ENCODE measurements around the gene CATSPERE.

The CATSPERE gene

GRCh38 chr1:244461245-244462071 lies at the start of gene CATSPERE:
Gene CATSPERE, plus strand, starts transcription at chr1:244461273. Its CDS starts 157 bp downstream, at chr1:244461430.
- DNase-seq = peak; percentile 82

DNA sequence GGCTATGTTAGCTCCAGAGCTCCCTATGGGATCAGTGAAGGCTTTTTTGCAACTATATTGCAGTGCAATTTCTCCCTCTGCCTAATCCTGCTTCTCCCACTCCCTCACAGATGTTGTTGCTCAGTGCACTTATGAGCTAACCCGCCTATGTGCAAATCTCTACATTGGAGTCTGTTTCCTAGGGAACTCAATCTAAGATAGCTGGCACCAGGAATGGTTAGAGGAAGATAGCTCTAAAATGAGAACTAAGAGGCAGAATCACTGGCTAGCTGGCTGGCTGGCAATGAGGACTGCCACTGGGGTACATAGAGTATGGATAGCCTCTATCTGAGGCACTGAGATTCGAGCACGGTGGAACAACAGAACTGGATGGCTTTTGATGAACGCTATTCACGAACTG lies 48.9 kb upstream of the CATSPERE start:
- DNase-seq = no peak

GRCh38 chr1:244413736-244414135 lies 47.3 kb upstream of the CATSPERE start:
- no peak for DNase-seq

DNA sequence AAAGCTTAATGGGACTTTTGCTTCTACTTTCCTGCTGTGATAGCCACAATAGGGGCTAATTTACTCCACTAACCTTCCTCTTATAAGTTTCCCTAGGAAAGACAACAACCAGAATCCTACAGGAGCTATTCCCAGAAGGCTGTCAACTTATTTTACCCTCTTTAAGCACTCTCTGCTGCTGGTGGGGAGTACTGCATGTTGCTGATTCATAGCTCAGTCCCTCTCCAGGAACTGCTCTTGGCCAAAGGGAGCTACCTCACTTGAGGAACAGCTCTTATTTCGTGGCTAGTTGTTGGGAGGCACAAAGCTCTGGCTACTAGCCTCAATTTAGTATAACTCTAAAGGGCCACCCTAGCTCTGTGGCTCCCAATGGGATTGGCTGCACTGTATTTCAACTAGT lies 46.5 kb upstream of the CATSPERE start:
- no peak for DNase-seq

GRCh38 chr1:244419024-244419423 lies 42.0 kb upstream of the CATSPERE start:
- DNase-seq = no peak

GRCh38 chr1:244422174-244422573 lies 38.9 kb upstream of the CATSPERE start:
- no peak for DNase-seq

DNA sequence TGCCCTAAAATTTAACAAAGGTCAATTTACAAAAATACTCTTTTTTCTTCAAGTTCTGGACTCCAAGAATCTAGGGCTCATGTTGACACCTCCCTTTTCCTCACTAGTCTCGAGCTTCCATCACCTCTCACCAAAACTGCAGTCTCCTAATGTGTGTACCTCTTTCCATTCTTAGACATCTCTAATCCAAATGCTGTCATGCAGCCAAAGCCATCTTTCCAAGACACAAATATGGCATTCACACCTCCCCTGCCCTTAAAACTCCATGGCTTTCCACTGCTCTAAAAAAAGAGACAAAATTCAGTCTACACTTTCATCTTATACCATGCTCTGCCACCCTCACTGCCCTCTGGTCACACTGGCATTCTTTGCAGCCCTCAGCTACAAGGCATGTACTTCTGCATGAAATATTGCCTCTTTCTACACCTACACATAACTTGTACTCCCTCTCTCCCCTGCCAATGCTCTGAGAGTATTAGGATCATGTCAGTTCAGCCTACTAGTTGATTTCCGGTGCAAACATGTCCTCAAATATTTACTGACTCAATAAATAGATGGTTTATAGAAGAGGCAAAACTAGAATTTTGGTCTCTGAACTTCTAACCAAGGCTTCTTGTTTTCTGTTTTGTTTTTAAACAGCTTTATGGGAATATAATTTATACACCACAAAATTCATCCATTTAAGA lies 36.3 kb upstream of the CATSPERE start:
- no peak for DNase-seq

DNA sequence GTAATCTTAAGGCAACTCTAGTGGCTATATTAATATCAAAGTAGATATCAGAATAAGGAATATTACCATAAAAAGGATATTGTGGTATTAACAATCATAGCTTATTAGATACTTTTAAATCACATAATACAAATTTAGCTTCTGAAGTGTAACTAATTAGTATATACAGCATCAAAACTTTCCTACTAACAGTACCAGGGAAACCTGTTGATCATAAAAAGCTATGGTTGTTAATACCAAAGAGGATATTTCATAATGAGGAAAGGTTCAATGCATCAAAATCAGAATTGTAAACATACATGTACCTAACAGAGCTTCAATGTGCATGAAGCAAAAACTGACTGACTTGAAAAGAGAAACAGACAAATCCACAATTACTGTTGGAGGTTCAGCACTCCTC lies 33.4 kb upstream of the CATSPERE start:
- no peak for DNase-seq

DNA sequence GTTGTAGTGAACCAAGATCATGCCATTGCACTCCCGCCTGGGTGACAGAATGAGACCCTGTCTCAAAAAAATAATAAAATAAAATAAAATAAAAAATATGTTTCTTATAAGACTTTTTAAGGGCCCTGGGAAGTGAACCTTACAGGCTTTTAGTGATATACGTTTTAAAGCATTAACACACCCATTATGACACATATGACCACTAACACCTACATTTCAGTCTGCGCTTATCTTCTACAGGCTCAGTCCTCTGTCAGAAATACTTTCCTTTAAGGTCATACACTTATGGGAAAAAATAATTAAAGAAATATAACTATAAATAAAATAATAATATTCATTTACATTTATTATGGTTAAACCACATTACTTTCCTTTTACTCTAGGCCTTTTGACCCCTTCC lies 31.3 kb upstream of the CATSPERE start:
- DNase-seq = no peak

GRCh38 chr1:244431166-244431565 lies 29.9 kb upstream of the CATSPERE start:
- no peak for DNase-seq

GRCh38 chr1:244435562-244436205 lies 25.4 kb upstream of the CATSPERE start:
- no peak for DNase-seq

GRCh38 chr1:244436336-244437085 lies 24.6 kb upstream of the CATSPERE start:
- DNase-seq = no peak

GRCh38 chr1:244437086-244437468 lies 24.0 kb upstream of the CATSPERE start:
- no peak for DNase-seq

DNA sequence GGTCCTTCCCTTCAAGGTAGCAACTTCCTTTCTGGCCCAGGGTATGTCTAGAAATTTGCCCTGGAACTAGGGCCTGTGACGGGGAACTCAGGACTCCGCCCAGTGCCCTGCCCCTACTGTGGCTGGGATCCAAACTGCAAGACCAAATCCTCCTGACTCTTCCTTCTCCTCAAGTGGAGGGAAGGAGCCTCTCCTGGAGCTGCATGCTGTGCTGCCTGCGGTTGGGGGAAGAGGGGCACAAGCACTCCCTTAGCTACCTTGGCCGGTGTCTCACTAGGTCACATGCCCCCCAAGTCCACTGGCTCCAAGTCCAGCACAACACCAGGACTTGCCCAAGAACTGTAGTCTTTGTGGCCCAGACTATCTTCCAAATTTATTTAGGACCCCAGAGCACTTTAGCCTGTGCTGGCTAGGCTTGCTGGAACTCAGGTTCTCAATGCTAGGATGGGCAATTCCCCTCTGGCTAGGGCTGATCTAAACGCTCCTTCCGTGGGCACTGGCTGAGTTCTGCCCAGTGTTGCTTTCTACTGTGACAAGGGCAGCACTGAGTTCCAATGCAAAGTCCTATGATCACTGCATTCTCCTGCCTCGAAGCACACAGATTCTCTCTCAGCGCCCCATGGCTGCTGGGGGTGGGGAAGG lies 21.6 kb upstream of the CATSPERE start:
- no peak for DNase-seq

- DNase-seq = no peak
These were observed 18.2 kb upstream of the CATSPERE start for GRCh38 chr1:244442850-244443249.

DNA sequence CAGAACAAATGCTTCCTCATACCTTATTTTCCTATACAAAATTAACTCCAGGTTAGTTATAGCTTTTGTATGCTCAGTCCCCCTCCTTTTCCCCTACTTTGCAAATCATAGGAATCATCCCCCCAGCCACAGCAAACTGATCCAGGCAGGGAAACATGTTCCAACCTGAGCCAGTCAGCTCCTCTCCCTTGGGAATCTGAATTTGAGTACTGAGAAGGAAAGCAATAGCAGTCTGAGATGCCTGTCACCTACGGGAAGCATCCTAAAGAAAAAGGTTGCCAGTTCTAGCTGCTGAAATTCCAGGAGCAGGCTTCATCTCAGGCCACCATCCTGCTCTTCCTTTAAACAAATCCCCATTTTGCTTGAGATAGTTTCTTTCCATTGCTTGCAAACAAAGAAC lies 16.2 kb upstream of the CATSPERE start:
- no peak for DNase-seq

DNA sequence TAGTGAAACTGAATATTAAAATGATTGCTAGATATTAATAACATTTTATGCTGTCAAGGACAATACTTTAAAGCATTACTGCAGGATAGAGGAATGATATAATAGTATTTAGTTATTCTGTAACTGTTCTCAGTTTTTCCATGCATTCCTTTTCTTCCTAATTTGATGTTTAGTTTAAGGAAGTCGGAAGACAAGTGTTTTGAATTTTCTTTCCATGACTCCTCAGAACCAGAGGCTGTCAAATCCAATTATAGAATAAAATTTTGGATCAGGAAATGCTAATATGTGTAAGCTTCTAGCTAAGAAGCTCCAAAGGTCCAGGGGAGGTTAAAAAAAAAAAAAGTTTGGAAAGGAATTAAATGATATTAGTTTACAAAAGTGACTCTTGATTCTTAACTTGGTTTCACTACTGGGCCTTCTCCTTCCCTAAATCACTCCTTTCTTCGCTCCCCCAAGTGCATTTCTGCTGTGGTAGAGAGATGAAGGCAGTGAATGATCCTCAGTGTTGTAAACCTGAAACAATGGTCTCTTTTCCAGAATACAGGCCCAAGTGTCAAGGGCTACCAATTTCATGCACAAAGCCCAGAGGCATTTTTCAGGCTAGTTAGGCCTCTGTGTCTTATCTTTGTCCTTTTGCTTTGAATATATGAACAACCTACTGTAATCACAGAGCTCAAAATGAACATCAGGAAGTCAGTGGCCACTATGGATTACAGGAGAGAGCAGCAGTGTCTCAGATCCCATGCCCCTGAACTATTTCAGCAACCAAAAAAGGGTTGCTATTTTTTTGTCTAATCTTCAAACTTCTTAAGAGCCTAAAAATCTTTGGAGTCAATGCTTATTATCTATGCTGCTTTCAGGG lies 15.5 kb upstream of the CATSPERE start:
- DNase-seq = no peak

GRCh38 chr1:244447024-244447423 lies 14.0 kb upstream of the CATSPERE start:
- DNase-seq = no peak

- DNase-seq = no peak
These were observed 13.5 kb upstream of the CATSPERE start for GRCh38 chr1:244447552-244447951.

GRCh38 chr1:244448279-244449036 lies 12.6 kb upstream of the CATSPERE start:
- no peak for DNase-seq
